HepG2 (cell line): Measurements from ENCODE around the gene HAGH.

Experiments
- CTCF ChIP-seq: sonication (generic); formaldehyde crosslinking; IDR thresholded peaks from 2 replicates; pipeline ENCODE4 v1.5.0; 2020; ENCODE audit warnings: mild to moderate bottlenecking, missing genetic modification reagents, moderate library complexity
- E2F1 ChIP-seq: sonication (generic); formaldehyde crosslinking; IDR thresholded peaks from 2 replicates; pipeline ENCODE4 v1.5.0; 2020; ENCODE audit warnings: missing genetic modification reagents
- EP300 ChIP-seq, 3 experiments: sonication (generic) in 1 of 3; formaldehyde crosslinking in 1 of 3; IDR thresholded peaks; 2 replicates each; pipeline versions ENCODE4 v1.5.1 to v1.6.1; 2011 to 2020; ENCODE audit warnings: low read depth in 2 of 3, low read length in 2 of 3, borderline replicate concordance in 1 of 3, improper control_type of control experiment in 1 of 3, mild to moderate bottlenecking in 1 of 3, missing genetic modification reagents in 1 of 3, moderate library complexity in 1 of 3
- GABPA ChIP-seq, 2 experiments: IDR thresholded peaks; 2 replicates each; pipeline ENCODE4 v1.6.1; 2011 to 2016; ENCODE audit warnings: low read depth in 2 of 2, low read length in 1 of 2, missing biosample characterization in 1 of 2, missing genetic modification characterization in 1 of 2
- KDM5B ChIP-seq: sonication (generic); formaldehyde crosslinking; IDR thresholded peaks from 2 replicates; pipeline ENCODE4 v1.4.0; 2020; ENCODE audit warnings: missing genetic modification reagents, mild to moderate bottlenecking, borderline replicate concordance
- NFIB ChIP-seq: sonication (generic); formaldehyde crosslinking; IDR thresholded peaks from 2 replicates; pipeline ENCODE4 v1.9.0; 2021; ENCODE audit warnings: missing genetic modification reagents, mild to moderate bottlenecking, borderline replicate concordance
- REL ChIP-seq: sonication (generic); formaldehyde crosslinking; conservative IDR thresholded peaks from 2 replicates; pipeline ENCODE4 v1.8.0; 2022; ENCODE audit warnings: mild to moderate bottlenecking, missing genetic modification reagents, moderate library complexity
- SUZ12 ChIP-seq: fragments of 150-350 bp; IDR thresholded peaks from 2 replicates; pipeline ENCODE4 v1.6.1; 2014; ENCODE audit warnings: low read depth, low read length
- ZFP41 ChIP-seq: sonication (generic); formaldehyde crosslinking; IDR thresholded peaks from 2 replicates; pipeline ENCODE4 v1.4.0; 2020; ENCODE audit warnings: mild to moderate bottlenecking, missing genetic modification reagents, borderline replicate concordance
- ZNF24 ChIP-seq: fragments of 450-650 bp; IDR thresholded peaks from 2 replicates; pipeline ENCODE4 v1.6.1; 2017; ENCODE audit warnings: antibody characterized with exemption, mild to moderate bottlenecking
- ZNF776 ChIP-seq: sonication (generic); formaldehyde crosslinking; IDR thresholded peaks from 2 replicates; pipeline ENCODE4 v1.4.0; 2020; ENCODE audit warnings: mild to moderate bottlenecking, missing genetic modification reagents
- ZNF879 ChIP-seq: sonication (generic); formaldehyde crosslinking; IDR thresholded peaks from 2 replicates; pipeline ENCODE4 v1.8.1; 2023; ENCODE audit warnings: missing genetic modification reagents
- TF ChIP-seq, protein P1 (sequence below): sonication (generic); formaldehyde crosslinking; IDR thresholded peaks from 2 replicates; pipeline ENCODE4 v1.4.0; 2020; ENCODE audit warnings: missing genetic modification reagents, borderline replicate concordance

DNA sequence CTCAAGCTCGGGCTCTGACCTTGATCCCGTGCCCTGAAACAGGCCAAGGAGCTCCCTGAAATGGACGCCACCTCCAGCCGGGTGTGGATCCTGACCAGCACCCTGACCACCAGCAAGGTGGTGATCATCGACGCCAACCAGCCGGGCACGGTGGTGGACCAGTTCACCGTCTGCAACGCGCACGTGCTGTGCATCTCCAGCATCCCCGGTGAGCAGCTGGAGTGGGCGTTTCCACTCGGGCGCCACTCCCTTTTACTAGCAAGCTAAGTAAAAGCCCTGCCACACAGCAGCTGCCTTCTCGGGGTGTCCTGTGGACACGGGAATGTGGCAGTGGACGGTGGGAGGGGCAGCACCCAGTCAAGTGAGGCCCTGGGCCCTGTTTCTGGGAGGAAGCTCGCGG is 61.7 kb downstream of the HAGH start:
- TF ChIP-seq E2F1 (CRISPR knock-in tag), result no peak
- no peak for TF ChIP-seq KDM5B (CRISPR knock-in tag)
- TF ChIP-seq REL (CRISPR knock-in tag), result no peak
- TF ChIP-seq GABPA (IDR thresholded peaks at IDR 0.05; ENCODE audit: low read depth, low read length), result no peak
- TF ChIP-seq GABPA (CRISPR knock-in tag; IDR thresholded peaks at IDR 0.05; ENCODE audit: low read depth), result no peak
- TF ChIP-seq SUZ12, result no peak
- TF ChIP-seq ZFP41 (CRISPR knock-in tag), result no peak
- TF ChIP-seq EP300 (IDR thresholded peaks at IDR 0.05; ENCODE audit: low read depth in 2 of 2, low read length in 2 of 2), result no peak
- TF ChIP-seq EP300 (CRISPR knock-in tag; IDR thresholded peaks at IDR 0.05; ENCODE audit: borderline replicate concordance), result no peak
- no peak for TF ChIP-seq CTCF
- TF ChIP-seq NFIB, result no peak
- no peak for TF ChIP-seq ZNF879 (CRISPR knock-in tag)
- TF ChIP-seq, protein P1, sequence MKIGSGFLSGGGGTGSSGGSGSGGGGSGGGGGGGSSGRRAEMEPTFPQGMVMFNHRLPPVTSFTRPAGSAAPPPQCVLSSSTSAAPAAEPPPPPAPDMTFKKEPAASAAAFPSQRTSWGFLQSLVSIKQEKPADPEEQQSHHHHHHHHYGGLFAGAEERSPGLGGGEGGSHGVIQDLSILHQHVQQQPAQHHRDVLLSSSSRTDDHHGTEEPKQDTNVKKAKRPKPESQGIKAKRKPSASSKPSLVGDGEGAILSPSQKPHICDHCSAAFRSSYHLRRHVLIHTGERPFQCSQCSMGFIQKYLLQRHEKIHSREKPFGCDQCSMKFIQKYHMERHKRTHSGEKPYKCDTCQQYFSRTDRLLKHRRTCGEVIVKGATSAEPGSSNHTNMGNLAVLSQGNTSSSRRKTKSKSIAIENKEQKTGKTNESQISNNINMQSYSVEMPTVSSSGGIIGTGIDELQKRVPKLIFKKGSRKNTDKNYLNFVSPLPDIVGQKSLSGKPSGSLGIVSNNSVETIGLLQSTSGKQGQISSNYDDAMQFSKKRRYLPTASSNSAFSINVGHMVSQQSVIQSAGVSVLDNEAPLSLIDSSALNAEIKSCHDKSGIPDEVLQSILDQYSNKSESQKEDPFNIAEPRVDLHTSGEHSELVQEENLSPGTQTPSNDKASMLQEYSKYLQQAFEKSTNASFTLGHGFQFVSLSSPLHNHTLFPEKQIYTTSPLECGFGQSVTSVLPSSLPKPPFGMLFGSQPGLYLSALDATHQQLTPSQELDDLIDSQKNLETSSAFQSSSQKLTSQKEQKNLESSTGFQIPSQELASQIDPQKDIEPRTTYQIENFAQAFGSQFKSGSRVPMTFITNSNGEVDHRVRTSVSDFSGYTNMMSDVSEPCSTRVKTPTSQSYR (CRISPR knock-in tag), result no peak
- no peak for TF ChIP-seq ZNF776 (CRISPR knock-in tag)
- TF ChIP-seq ZNF24, result no peak
